HG03045 (cell line): Measurements from ENCODE around the gene ARHGAP15.
"Not testable (repeated sequence)": the region's sequence is repeated elsewhere in the genome, so short reads cannot be mapped to it uniquely, and the experiment has no call there.

ENCODE experiments used
- ATAC-seq: cut with Tn5 transposase; IDR thresholded peaks from one replicate; pipeline ENCODE4 v1.9.1; 2021; ENCODE audit warnings: mild to moderate bottlenecking, moderate library complexity; ENCODE audit not compliant: unreplicated experiment

Gene ARHGAP15

GRCh38 chr2:143521396-143521795, 392.2 kb downstream of the ARHGAP15 start:
- no peak for ATAC-seq

DNA sequence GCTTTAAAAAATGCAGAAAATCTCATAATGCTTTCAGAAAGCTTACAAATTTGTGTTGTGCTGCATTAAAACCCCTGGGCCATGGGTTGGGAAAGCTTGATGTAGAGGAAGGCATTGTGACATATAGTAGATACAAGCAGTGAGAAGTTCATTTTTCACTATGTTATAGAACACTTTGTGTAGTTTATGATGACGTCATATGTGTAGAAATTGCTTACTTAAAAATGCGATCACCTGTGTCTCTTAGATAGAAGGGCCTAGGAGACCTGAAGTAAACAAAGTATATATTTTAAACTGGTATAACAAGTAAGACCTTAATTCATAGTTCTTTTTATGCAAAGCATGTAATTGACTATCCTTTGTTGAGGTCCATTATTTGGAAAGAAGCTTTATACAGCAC, 393.5 kb downstream of the ARHGAP15 start:
- no peak for ATAC-seq

- no peak for ATAC-seq
These were observed 394.9 kb downstream of the ARHGAP15 start for GRCh38 chr2:143524119-143524553.

DNA sequence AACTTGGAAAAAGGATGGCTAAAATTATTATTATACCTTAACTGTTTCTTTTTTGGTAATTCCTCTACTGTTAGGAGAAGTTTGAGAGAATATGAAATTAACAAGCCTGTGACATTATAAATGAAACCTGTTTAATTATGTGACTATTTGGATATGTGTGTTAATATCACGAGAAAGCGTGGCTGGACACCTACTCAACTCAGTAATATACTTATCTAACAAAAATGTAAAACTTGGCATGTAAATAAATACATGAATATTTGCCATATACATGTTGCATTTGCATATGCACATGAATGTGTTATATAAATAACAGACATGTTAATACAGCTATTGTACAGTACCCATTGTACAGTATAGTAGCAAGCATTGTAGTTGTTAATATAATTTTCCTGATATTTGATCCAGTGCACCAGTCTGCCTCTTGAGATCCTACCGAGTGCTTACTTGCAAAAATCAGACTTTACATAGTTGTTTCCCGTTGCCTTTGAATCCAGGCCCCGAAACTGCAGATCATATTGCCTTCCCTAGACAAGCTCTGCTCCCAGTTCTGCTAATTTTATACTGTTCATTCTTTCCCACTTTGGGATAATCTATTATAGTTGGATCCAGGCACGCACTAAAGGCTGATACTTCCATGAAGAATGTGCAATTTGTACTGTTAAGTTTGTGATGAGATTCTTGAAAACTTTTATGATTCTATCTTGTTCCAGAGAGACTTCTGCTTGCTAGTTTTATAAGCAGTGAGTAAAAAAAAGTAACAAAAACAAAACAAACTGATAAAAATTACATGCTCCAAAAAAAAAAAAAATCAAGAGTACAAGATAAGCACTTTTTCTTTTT, 395.6 kb downstream of the ARHGAP15 start:
- ATAC-seq, result no peak

DNA sequence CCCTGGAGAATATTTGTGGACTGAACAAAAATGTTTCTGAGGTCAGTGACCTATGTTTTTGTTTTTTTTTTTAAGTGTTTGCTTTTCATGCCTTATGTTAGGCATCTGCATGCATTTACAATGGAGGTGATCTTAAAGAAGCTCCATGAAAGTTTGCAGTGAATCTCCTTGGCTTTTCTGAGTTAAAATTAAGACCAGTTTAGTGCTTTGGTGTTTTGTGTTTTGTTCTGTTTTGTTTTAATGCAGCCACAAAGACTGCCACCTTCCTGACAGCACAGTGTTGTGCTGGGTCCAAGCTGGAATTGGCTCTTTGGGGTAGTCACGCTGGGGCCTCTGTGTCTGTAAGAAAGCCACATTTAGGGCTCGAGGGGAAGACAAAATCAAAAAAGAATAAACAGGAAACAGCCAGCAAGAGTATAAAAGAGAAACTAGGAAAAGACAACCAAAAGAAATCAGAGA, 396.2 kb downstream of the ARHGAP15 start:
- no peak for ATAC-seq

DNA sequence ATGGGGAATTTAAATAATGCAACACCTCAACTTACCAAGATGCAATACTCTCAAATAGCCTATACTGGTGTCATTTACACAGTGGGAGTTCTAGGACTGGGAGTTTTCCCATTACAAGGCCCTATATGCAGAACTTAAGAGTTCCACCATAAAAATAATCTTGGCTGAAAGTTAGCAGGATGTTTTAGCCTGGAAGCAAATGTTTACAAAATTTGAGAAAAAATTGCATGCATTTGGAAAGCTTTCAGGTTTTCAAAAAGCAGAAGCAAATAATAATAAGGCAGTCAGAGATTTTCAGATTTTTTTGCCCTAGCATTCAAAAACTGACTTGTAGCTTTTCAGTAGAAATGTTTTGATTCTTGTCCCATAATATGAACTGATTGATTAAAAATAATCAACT, 397.3 kb downstream of the ARHGAP15 start:
- no peak for ATAC-seq

- no peak for ATAC-seq
These were observed 398.8 kb downstream of the ARHGAP15 start for GRCh38 chr2:143528021-143528420.

GRCh38 chr2:143529118-143529720, 400.0 kb downstream of the ARHGAP15 start:
- no peak for ATAC-seq

- no peak for ATAC-seq
These were observed 401.5 kb downstream of the ARHGAP15 start for GRCh38 chr2:143530758-143531157.

DNA sequence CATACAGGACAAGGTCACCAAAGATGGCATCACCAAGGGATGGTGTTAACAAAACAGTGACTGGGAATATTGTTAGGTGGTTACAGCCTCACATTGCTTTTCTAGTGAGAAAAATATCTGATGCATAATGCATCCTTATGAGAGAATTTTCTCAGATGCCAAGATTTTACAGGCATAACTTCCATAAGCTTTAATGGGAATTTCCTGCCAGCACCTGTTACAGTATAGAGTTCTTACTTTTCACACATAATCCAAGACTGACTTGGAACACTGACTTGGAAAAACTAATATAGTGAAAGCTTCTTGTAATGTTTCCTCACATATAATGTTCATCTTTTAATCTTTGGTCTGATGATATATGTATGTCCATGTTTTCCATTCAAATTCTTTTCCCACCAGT, 402.8 kb downstream of the ARHGAP15 start:
- ATAC-seq, result no peak

DNA sequence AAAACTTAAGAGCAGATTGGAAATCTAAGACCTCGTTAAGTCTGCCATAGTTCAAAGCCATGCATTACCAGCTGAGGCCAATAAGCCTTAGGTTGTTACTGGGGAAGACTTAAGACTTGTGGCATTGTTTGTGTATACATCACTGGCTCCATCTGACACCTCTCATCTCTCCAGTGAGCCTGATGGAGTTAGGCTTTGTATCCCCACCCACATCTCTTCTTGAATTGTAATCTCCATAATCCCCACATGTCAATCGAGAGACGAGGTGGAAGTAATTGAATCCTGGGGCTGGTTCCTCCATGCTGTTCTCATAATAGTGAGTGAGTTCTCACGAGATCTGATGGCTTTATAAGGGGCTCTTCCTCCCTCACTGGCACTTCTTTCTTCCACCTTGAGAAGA, 404.6 kb downstream of the ARHGAP15 start:
- ATAC-seq, result no peak

DNA sequence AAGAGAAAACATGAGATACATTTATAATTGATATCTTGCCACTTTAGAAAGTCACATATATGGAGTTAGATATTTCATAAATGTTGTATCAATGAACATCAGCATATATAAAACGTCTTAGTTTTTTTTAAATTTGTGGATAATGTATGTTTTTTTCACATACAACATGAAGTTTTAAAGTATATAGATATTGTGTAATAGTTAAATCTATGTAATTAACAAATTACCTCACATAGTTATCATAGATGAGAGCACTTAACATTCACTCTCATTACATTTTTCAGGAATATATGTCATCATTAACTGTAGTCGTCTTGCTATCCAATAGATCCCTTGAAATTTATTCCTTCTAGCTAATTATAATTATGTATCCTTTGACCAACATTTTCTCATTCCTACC, 406.6 kb downstream of the ARHGAP15 start:
- ATAC-seq, result no peak

DNA sequence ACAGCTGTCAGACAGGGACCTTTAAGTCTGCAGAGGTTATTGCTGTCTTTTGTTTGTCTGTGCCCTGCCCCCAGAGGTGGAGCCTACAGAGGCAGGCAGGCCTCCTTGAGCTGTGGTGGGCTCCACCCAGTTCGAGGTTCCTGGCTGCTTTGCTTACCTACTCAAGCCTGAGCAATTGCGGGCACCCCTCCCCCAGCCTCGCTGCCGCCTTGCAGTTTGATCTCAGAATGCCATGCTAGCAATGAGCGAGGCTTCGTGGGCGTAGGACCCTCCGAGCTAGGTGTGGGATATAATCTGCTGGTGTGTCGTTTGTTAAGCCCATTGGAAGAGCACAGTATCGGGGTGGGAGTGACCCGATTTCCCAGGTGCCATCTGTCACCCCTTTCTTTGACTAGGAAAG, 412.7 kb downstream of the ARHGAP15 start:
- not testable (repeated sequence) for ATAC-seq

- ATAC-seq, result no peak
These were observed 416.1 kb downstream of the ARHGAP15 start for GRCh38 chr2:143545059-143545948.

DNA sequence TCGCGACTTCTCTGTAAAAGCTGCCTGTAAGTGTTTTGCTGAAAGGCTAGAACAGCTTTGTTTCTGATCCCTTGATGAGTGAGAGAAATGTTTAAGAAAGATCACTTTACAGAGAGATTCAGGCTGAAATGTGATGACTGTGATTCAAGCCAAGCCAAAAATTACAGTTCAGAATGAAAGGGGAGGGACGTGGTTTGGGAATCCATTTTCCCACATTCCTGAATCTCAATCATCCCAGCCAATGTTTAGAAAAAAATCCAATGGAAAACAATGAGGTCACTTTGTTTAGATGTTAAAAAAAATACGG, 416.7 kb downstream of the ARHGAP15 start:
- no peak for ATAC-seq

GRCh38 chr2:143548032-143548431, 418.8 kb downstream of the ARHGAP15 start:
- no peak for ATAC-seq

DNA sequence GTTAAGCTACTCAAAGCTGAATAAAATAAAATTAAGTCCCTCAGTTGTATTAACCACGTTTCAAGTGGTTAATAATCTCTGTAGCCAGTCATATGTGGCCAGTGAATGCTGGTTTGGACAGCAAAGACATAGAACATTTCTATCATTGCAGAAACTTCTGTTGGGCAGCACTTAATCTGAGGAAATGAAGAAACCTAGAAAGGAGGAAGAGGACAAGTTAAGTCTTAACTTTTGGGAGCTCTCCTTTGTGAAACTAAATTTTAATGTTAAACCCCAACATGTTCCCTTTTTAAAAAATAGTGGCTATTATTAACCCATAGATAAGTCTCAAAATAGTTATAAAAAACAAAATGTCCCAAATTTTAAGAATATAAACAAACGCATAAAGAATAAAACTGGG, 421.3 kb downstream of the ARHGAP15 start:
- ATAC-seq, result no peak

GRCh38 chr2:143551971-143552650, 422.9 kb downstream of the ARHGAP15 start:
- ATAC-seq, result no peak

- no peak for ATAC-seq
These were observed 424.0 kb downstream of the ARHGAP15 start for GRCh38 chr2:143553261-143553660.

GRCh38 chr2:143558665-143559064, 429.4 kb downstream of the ARHGAP15 start:
- ATAC-seq, result no peak

DNA sequence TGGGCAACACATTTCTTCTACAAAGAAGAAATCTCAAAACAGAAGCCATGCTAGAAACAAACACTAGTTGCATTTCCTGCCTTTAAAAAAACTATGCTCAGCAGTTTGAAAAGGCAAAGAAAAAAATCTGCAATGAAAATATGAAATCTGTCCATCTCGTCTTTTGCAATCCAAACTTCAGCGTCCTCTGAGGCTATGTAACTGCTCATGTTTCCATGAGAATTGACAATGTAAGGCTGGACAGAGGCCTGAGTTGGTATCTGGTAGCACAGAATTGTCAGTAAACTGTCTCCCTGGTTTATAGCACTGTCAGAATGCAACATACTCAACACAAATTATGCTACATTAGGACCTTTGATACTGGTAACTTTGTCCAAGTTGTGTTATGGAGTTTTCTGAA, 429.9 kb downstream of the ARHGAP15 start:
- ATAC-seq, result no peak
